IPS-18c (cell line): Measurements from ENCODE around the gene SLC7A1.

Experiments
- H3K4me3 ChIP-seq: 2 replicates; pipeline ENCODE4 v1.7.0; 2013; ENCODE audit warnings: low read depth, mild to moderate bottlenecking, low read length, moderate library complexity; ENCODE audit not compliant: insufficient read depth
- H3K9me3 ChIP-seq: one replicate; pipeline ENCODE4 v1.6.1; 2013; ENCODE audit warnings: mild to moderate bottlenecking, low read length, moderate library complexity; ENCODE audit not compliant: control insufficient read depth, insufficient read depth

The SLC7A1 gene

DNA sequence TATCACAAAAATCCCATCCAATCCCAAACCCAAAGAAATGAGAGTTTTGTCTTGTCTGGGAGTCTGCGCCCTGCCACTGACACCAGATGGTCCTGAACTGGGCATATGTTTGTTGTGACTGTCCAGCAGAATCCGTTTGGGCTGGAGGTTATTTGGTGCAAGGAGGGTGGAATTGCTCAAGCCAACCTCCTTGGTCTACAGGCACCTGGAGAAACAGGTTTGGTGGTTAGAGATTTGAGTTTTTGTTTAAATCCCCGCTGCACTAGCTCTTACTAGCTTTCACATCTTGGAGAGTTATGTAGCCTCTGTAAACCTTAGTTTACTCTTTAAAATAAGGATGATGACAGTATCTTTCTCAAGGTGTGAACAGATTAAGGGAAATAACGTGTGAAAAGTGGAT is 101.7 kb downstream of the SLC7A1 start:
- H3K4me3 ChIP-seq, result no peak overlapping the region
- no peaks in the 10 kb centered on the region for H3K9me3 ChIP-seq

DNA sequence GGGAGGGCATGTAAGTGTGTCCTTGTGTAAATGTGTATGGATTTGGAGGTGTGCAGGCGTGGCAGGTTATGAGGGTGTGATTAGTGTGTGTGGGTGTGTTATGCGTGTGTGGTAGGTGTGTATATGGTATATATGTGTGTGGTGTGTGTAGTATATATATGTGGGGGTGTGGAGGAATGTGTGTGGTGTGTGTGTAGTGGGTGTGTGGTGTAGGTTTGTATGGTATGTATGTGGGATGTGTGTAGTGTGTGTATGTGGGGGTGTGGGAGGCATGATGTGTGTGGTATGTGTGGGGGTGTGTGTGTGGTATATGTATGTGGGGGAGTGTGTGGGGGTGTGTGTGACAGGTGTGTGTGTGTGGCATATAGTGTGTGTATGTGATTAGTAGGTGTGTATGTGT is 104.2 kb downstream of the SLC7A1 start:
- H3K4me3 ChIP-seq, result no peak overlapping the region
- no peaks in the 10 kb centered on the region for H3K9me3 ChIP-seq

DNA sequence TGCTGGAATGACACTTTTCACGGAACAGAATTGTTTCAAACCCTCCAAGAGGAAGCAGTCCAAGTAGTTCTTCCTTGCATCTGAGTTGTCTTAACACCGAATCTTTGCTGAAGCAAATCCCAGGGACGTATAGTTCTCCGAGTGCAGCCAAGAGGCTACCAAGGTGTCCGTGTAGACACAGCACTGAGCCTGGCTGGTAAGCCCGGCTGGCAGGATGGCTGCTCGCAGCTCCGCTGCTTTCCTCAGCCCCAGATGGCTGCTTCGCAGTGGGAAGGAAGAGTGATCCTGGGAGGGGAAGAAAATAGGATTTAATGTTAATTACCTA is 105.0 kb downstream of the SLC7A1 start:
- Histone ChIP-seq H3K4me3 (no peak overlapping the region), H3K9me3 (no peaks in the 10 kb centered on the region)

DNA sequence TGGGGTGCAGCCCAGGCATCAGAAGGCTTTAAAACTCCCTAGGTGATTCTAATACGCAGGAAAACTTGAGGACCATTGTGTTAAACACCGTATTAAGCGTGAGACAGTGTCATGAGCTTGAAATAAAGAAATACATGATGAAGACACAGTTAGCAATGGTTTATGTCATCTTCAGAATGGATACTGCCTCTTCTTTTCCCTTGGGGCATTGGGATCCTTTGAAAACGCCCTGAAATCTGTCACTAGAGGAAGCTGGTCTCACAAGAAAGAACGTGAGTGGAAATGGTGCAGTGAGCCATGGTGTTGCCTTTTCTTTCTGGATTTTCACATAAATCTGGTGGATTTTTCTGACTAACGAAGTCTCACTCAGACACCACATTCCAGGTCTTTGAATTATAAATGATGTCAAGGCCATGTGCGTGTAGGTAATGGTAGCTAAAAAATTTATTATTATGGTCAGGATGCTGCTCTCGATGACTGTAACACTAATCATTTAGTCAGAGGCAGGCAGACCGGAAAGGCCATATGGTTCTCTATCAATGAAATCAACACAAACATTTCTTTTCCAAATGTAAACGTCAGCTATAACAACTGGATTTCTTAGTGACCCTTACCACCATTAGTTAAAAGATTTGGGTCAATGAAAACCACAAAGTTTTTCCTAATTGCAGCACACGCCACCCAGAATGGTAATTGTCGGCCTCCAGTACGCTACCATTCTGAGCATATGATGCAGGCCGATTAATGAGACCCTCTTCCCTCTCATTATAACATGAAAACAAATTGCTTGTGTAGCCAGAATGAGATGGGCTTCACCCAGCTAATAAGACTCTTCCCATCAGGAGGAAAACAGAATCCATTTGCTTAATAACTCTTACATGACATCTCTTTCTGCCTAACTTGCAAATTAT is 105.6 kb downstream of the SLC7A1 start:
- Histone ChIP-seq H3K4me3 (no peak overlapping the region), H3K9me3 (no peaks in the 10 kb centered on the region)

DNA sequence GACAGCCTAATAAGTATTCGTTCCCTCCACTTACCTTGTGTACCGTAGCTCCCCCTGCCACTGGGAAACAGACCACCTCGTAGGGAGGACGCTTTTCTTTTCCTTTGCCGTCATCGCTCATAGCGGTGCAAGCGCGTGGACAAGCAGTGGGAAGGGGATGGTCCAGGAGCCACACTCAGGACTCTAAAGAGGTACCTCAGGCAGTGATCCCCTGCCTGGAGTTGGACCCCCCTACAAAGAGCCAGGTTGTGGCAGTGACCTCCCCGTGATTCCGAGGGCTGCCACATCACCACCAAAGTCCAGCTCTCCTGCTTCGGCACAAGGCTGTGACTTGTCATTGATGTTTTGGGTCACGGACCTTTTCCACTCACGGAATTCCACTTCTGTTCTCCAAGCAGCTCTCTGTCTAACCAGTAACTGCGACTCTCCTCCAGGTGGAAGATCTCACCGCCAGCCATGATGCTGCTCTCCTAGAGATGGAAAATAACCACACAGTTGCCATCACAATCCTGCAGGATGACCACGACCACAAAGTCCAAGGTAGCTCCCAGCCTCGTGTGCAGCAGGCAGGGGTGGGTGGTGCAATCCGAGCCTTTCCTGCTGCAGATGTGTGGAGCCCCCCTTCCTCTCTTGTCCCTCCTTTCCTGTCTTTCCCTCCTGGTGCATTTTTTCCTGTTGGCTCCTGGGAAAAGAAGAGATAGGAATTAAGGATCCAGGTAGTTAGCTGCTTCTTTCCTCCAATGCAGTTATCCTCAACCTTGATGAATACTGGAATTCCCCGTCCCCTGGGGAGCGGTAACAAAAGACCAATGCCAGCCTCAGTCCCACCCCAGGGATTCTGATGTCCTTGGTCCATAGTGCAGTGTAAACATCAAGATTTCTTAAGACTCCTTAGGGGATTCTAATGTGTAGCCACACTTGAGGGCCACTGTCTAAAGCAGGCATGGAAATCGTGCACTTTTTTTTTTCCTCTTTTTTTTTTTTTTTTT is 107.7 kb downstream of the SLC7A1 start:
- Histone ChIP-seq H3K9me3 (no peaks in the 10 kb centered on the region), H3K4me3 (no peak overlapping the region)

DNA sequence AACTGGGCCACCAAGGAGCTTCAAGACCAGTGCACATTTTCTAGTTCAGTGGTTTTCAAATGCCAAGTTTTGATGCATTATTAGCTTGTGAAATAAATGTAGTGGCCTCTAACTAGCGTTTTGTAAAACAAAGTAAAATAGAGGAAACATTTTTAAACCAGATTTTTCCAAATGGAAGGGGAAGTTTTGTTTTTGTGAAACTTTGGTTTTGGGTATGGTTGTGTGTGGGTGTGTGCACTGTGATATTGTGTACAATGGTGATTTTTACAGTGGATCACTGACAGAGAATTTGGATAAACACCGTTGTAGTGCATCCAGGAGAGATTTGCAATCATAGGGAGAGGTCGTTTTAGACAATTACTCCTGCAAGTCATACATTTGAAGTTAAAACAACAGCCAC is 108.9 kb downstream of the SLC7A1 start:
- H3K4me3 ChIP-seq, result no peak overlapping the region
- H3K9me3 ChIP-seq, result no peaks in the 10 kb centered on the region

DNA sequence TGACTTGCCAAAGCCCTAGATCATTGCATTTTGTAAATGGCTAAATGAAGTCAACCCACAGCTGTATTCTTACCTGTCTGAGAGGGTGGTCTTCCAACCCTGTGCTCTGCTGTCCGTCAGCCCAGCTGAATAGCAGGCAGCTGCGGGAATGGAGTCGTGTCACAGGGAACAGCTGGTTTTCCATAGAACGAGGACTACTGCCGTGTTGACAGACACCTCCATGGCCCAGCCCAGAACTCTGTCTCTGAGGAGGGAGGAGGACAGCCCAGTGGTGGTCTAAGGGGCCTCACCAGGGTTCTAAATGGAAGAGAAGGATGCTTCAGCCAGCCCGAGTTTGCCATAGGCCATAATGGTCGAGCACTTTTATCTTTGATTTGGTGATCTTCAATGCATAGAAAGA is 110.7 kb downstream of the SLC7A1 start:
- no peaks in the 10 kb centered on the region for H3K9me3 ChIP-seq
- no peak overlapping the region for H3K4me3 ChIP-seq

DNA sequence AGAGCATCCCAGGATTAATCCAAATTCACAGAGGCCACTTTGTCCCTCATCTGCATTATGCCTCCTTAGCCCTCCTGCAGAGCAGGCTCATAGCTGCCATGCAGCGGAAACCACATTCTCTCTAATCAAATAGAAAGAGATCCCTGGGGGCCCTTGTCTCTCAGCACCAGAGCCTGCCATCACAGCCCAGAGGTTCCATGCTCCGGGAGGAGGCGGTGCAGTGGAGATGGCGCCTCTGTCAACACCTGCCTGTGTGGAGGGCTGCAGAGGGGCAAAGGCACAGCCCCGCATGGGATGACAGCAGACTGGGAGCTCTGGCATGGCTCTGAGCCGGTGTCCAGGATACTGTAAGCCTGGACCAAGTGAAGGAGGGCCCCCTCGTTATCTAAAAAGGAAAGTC is 111.3 kb downstream of the SLC7A1 start:
- Histone ChIP-seq H3K9me3 (no peaks in the 10 kb centered on the region), H3K4me3 (no peak overlapping the region)

DNA sequence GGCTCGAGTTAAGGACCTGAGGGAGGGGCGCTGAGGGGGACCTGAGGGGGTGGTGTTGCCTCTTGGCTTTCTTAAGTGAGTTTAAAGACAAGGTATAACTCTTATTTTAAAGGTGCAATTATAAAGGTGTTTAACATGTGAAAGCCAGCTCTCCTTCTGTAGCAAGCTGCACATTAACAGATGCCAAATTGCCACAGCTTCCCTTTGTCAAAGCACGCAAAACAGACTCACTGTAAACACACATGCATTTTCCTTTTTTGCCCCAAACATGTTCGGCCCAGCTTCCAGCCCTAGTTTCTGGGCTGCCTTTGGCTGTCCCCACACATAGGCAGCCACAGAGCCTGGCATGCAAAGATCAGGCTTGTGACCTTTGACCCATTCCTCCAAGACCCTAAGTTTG is 111.9 kb downstream of the SLC7A1 start:
- no peaks in the 10 kb centered on the region for H3K9me3 ChIP-seq
- H3K4me3 ChIP-seq, result no peak overlapping the region

DNA sequence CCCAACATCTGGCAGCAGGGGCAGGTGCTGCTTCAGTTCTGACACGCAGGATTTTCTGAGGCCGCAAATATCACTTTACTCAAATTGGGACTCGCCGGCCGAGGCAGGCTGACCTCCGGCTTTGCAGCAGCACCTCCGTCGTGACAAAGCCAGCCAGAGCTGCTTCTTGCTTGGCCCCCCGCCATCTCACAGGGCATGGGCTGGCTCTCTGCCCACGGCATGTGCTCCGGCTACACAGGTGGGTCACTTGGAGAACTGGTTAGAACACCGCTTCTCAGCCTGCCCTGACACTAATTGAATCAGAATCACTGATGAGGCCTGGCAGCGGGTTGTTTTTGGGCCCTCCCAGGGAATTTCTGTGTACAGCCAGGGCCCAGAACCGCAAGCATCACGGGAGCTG is 112.3 kb downstream of the SLC7A1 start:
- H3K4me3 ChIP-seq, result no peak overlapping the region
- no peaks in the 10 kb centered on the region for H3K9me3 ChIP-seq

DNA sequence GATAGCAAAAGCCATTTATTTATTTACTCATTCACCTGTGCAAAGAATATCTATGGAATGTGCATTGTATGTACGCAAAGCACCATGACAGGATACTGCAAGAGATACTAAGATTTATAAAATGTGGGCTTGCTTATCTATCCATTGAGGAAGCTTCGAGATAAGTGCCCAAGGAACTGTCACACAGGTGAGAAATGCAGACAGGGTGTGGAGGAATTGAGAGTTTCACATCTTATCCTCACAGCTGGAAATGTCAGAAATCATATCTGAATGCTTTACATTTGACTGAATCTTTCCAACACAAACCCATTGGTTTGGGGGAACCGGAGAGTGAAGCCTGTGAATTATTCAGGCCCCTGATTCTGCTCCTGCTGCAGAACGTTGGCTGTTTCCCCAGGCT is 113.0 kb downstream of the SLC7A1 start:
- Histone ChIP-seq H3K9me3 (no peaks in the 10 kb centered on the region), H3K4me3 (no peak overlapping the region)

DNA sequence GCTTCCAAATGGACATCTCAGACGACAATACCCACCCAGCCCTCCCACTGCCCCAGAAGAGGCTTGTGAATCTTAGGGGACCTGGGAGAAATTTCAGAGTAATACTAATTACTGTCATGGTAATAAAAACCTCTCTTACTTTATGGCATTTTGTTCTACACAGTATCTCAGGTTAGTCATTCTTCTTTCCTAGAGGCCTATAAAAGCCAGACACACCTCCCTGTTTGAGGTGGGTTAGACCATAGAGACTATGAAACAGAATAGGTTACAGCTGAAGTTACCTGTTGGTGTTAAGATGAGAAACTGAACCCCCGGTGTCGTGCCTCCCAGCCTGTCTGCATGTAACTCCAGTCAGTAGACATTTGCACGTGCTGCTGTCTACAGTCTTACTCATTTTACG is 113.9 kb downstream of the SLC7A1 start:
- Histone ChIP-seq H3K9me3 (no peaks in the 10 kb centered on the region), H3K4me3 (no peak overlapping the region)

DNA sequence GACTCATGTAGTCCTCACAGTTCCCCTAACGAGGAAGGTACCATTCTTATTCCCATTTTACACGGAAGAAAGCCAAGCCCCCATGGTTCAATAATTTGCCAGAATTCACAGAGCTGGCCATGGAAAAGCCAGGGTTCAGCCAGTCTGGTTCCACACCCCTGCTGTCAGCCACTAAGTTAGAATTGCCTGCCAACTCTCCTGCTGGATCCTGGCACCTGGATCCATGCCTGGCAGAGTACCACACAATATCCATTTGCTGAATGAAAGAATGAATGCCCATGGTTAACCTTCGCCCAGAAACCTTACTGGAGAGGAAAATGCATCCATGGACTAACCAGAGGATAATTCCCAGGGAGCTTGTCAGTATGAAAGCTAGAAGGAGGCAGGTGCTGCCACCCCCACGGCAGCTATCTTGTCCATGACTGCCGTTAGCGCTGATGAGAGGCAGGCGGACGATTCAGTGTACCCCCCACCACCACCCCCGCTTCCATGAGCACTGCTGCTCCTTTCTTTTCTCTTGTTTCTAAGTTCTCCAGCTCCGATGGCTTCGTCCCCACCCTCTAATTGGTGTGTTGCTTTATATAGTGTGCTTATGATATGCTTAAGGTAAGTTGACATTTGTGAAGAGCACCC is 114.5 kb downstream of the SLC7A1 start:
- H3K9me3 ChIP-seq, result no peaks in the 10 kb centered on the region
- H3K4me3 ChIP-seq, result no peak overlapping the region

DNA sequence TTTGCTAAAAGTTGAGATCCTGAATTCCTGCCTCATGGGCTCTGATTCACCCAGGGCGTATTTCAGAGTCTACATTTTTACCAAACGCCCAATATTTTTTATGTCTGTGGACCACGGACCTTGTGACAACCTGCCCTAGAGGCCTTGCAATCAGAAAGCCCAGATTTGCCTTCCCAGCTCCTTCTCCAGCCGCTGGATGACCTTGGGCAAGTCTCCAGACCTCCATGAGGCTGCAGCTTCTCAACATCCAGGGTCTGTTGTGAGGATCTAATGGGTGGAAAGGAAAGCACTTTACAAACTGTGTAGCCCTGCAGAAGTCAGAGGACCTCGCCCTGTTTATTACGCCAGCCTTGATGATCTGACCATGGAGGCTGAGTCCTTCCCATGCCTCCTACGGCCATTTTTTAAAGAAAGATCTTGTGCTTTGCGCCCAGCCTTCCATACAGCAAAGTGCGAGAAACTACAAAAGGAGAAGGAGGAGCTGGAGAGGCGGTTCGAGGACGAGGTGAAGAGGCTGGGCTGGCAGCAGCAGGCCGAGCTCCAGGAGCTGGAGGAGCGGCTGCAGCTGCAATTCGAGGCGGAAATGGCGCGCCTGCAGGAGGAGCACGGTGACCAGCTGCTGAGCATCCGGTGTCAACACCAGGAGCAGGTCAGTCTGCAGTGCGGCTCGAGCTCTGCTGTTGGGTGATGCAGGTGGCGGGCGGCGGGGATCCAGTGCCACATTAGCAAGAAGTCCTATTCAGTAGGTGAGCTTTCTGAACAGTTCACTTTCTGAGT is 115.6 kb downstream of the SLC7A1 start:
- Histone ChIP-seq H3K9me3 (no peaks in the 10 kb centered on the region), H3K4me3 (no peak overlapping the region)

DNA sequence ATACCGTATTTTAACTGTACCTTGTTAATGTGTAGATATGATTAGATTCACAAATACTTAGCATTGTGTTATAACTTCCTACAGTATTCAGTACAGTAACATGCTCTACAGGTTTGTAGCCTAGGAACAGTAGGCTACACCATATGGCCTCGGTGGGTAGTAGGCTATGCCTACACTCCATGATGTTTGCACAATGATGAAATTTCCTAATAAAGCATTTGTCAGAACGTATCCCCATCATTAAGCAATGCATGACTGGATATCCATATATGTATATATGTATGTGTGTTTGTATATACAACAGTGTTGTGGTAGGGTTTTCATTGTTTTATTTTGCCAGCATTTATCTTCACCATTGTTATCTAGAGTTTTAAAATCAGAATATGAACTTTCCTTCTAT is 119.4 kb downstream of the SLC7A1 start:
- H3K4me3 ChIP-seq, result no peak overlapping the region
- H3K9me3 ChIP-seq, result no peaks in the 10 kb centered on the region

DNA sequence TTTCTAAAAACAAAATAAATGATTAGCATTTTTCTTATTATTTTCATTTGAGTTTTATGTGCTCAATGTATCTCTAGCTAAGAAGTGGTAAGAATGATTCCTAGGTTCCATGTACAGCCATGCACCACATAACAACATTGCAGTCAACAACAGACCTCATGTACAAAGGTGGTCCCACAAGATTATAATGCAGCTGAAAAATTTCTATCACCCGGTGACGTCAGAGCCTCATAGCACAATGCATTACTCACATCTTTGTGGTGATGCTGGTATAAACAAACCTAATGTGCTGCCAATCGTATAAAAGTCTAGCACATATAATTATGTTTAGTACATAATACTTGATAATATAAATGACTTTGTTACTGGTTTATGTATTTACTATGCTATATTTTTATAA is 120.5 kb downstream of the SLC7A1 start:
- Histone ChIP-seq H3K4me3 (no peak overlapping the region), H3K9me3 (no peaks in the 10 kb centered on the region)

DNA sequence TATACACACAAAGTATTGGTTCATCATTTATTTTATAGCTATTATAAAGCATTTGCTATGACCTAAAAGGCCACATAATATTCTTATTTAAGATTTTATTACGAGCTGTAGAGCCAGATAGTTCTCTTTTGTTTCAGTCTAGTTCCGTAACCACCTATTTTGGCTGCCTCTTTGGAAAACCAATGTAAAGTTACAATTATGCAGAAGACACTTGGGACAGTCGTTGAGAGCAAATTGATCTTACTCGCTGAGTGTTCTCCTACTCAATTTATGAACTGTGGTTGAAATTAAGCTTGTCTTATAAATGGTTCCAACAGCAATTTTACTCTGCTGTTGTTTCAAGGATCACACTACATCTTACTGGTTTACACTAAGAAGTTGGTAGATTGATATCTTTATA is 122.3 kb downstream of the SLC7A1 start:
- no peaks in the 10 kb centered on the region for H3K9me3 ChIP-seq

More for the DNA sequence above, 122.3 kb downstream of the SLC7A1 start:
- no peak overlapping the region for H3K4me3 ChIP-seq
